ENCODE data around the gene ELAVL2. TPM values are rescaled to one million over a fixed set of nuclear protein-coding genes. Genes with fewer than 3 reads are reported as not detected.

The ELAVL2 gene
- total RNA-seq, 3 donors from 2014 or later: 0.59 to 1.1 (median 0.66) TPM

DNA sequence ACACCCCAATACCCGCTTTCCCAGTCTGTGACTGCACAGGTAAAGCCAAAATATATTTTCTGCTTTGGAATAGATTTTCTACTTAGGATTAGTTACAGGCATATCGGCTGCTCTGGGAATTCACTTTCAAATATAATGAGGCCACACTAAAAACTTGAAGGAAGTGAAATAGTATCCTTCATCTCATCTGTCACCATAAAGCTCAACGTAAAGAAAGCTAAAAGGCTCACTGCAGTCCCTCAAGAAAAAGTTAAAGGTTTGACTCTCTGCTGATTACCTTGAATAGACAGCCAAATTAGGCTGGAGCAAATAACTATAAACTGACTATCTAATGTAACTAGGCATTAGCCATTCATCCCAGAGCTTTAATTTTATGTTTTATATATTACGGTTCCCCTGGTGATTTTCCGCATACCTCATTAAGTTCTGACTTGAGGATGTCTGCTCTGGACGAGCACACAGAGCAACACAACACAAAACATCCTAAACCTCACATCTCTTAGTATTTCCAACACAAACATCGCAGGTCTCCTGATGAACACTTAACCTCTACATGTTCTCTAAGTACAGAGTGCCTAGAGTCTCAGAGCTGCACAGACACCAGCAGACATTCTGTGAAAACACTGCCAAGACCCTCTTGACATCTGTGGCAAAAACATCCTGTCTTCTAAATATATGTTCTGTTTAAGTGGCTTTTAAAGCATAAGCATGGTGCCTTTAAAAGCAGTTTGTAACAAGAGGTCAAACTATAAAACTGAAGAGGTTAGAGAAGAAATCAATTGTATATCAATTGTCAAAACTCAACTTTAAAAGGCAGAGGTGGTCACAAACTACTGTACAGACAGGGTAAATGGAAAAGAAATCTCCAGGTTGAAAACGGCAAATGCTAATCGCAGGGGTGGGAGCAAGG is 35.4 kb downstream of the ELAVL2 start:
- Histone ChIP-seq H3K36me3 (no peaks in the 10 kb centered on the region), H3K4me1 (no peaks in the 10 kb centered on the region), H3K4me3 (no peak overlapping the region), H3K27me3 (no peaks in the 10 kb centered on the region), H3K27ac (no peak overlapping the region), H3K9me3 (no peaks in the 10 kb centered on the region)
- DNase-seq (ENCODE audit: low spot score in 2 of 2): no peak
- intact Hi-C loops (cut with DNase I; ENCODE audit: low total_unique reads): no loop called here
- TF ChIP-seq POLR2AphosphoS5 (IDR thresholded peaks at IDR 0.05) (no peak), POLR2A (IDR thresholded peaks at IDR 0.05) (no peak)
- TF ChIP-seq, protein P1, sequence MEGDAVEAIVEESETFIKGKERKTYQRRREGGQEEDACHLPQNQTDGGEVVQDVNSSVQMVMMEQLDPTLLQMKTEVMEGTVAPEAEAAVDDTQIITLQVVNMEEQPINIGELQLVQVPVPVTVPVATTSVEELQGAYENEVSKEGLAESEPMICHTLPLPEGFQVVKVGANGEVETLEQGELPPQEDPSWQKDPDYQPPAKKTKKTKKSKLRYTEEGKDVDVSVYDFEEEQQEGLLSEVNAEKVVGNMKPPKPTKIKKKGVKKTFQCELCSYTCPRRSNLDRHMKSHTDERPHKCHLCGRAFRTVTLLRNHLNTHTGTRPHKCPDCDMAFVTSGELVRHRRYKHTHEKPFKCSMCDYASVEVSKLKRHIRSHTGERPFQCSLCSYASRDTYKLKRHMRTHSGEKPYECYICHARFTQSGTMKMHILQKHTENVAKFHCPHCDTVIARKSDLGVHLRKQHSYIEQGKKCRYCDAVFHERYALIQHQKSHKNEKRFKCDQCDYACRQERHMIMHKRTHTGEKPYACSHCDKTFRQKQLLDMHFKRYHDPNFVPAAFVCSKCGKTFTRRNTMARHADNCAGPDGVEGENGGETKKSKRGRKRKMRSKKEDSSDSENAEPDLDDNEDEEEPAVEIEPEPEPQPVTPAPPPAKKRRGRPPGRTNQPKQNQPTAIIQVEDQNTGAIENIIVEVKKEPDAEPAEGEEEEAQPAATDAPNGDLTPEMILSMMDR (IDR thresholded peaks at IDR 0.05): no peak

DNA sequence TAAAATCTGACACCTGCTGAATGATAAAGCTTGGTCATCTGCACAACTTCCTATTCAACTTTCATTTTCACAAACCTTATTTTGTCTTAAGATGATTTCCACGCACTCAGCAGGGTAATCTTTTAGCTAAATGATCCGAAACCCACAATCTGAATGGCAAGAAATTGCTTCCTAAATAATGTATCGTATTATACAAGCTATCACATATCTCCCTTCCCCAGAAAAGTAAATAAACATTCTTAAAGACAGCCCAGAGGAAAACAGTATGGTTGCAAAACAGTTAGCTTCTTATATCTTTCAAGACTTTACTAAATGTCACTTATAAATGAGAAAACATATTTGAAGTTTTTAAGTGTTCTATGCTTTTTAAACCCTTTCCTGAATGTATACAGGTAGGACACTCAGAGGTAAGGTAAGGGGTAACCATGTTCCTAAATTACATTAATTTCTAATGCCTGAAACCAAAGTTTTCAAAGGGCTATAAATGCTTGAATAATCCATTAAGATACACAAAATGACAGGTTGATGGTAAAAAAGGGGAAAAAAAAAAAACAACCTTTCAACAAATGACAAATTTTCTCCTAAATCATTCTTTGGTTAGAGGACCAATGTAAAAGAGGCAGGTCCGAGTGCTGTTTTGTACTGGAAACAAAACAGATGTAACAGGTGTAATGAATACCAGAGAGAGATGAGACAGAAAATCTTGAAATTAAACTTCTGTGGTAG is 36.3 kb downstream of the ELAVL2 start:
- no peaks in the 10 kb centered on the region for H3K4me1 ChIP-seq
- no peak overlapping the region for H3K27ac ChIP-seq
- intact Hi-C loops (cut with DNase I; ENCODE audit: low total_unique reads): no loop called here
- H3K36me3 ChIP-seq: no peaks in the 10 kb centered on the region
- TF ChIP-seq, protein P1 (IDR thresholded peaks at IDR 0.05): no peak
- TF ChIP-seq POLR2AphosphoS5 (IDR thresholded peaks at IDR 0.05) (no peak), POLR2A (IDR thresholded peaks at IDR 0.05) (no peak)
- H3K9me3 ChIP-seq: no peaks in the 10 kb centered on the region
- no peak overlapping the region for H3K4me3 ChIP-seq
- no peaks in the 10 kb centered on the region for H3K27me3 ChIP-seq
- no peak for DNase-seq (ENCODE audit: low spot score in 2 of 2)

DNA sequence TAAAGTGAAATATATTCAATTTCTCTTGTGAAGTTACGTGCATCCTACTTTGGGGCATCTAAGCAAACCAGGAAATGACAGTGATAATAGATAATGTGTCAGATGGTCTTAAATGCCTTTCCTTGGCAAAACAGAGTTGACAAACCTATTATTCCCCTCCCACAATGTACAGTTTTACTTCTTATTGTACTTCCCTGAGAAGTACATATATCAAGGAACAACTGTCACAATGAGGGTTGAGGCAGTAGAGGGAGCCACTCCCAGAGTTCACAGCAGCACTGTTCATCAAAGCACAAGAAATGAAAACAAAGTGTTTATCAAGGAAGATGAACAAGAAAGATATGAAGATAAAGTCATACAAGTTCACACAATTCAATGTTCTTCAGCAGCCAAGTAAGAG is 41.1 kb downstream of the ELAVL2 start:
- Histone ChIP-seq H3K9me3 (no peaks in the 10 kb centered on the region), H3K4me1 (no peaks in the 10 kb centered on the region), H3K4me3 (no peak overlapping the region), H3K27ac (no peak overlapping the region), H3K36me3 (no peaks in the 10 kb centered on the region), H3K27me3 (no peaks in the 10 kb centered on the region)
- intact Hi-C loops (cut with DNase I; ENCODE audit: low total_unique reads): loop anchor here (1.0 kb wide), 1 partner anchor 35 kb away; no protein-coding TSS in a partner anchor
- TF ChIP-seq POLR2AphosphoS5 (IDR thresholded peaks at IDR 0.05): no peak
- TF ChIP-seq, protein P1 (IDR thresholded peaks at IDR 0.05): no peak
- no peak for DNase-seq (ENCODE audit: low spot score in 2 of 2)

DNA sequence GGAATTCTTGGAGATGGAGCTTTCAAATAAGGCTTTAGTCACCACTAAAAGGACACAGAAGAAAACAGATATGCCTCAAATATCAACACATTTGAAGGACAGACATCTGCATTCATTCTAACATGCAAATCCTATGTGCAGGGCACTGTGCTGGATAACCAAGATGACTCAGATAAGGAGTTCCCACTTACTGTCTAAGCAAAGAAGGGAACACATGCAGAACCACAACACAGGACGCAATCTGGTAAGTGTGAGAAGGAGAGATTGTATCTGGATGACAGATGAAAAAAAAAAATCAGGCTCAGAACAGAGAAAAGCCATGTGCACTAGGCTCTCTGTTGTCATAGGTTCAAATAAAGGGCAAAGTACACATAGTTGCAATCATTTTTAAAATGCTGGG is 42.5 kb downstream of the ELAVL2 start:
- H3K9me3 ChIP-seq: no peaks in the 10 kb centered on the region
- no peak for DNase-seq (ENCODE audit: low spot score in 2 of 2)
- intact Hi-C loops (cut with DNase I; ENCODE audit: low total_unique reads): no loop called here
- no peaks in the 10 kb centered on the region for H3K36me3 ChIP-seq
- no peaks in the 10 kb centered on the region for H3K4me1 ChIP-seq
- H3K4me3 ChIP-seq: no peak overlapping the region
- no peak overlapping the region for H3K27ac ChIP-seq
- no peaks in the 10 kb centered on the region for H3K27me3 ChIP-seq
- TF ChIP-seq, protein P1 (IDR thresholded peaks at IDR 0.05): no peak
- TF ChIP-seq POLR2AphosphoS5 (IDR thresholded peaks at IDR 0.05): no peak
- TF ChIP-seq POLR2A (IDR thresholded peaks at IDR 0.05): no peak

DNA sequence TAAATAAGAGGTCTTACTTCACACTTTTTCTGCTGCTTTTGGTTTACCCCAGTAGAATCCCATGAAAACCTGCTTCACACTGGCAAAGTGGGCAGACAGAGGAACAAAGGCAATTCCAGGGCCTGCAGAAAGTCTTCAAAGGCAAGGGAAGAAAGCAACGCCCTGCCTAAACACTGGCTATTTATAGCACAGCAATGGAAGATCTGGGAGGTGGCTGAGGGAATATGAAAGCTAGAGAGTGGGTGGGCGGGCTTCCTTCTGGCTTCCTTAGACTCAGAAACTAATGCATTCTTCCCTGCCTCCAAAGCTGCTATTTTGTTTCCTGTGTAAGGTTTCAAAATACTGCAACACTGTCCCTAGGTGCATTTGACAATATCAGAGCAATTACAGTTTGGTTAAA is 46.8 kb downstream of the ELAVL2 start:
- no peaks in the 10 kb centered on the region for H3K36me3 ChIP-seq
- intact Hi-C loops (cut with DNase I; ENCODE audit: low total_unique reads): no loop called here
- TF ChIP-seq POLR2A (IDR thresholded peaks at IDR 0.05) (no peak), POLR2AphosphoS5 (IDR thresholded peaks at IDR 0.05) (no peak)
- TF ChIP-seq, protein P1 (IDR thresholded peaks at IDR 0.05): no peak
- H3K27ac ChIP-seq: no peak overlapping the region
- no peaks in the 10 kb centered on the region for H3K9me3 ChIP-seq
- no peaks in the 10 kb centered on the region for H3K27me3 ChIP-seq
- H3K4me3 ChIP-seq: no peak overlapping the region
- H3K4me1 ChIP-seq: no peaks in the 10 kb centered on the region
- DNase-seq (ENCODE audit: low spot score in 2 of 2): no peak
